NCI-H1694 (cell line): Measurements from ENCODE around the gene COL4A4.
A peak's percentile ranks its signal among the peaks of the same experiment; 100 is the strongest.
"Not testable (repeated sequence)": the region's sequence is repeated elsewhere in the genome, so short reads cannot be mapped to it uniquely, and the experiment has no call there.

Experiments
- DNase-seq: peaks from one replicate; lab custom pipeline; 2025; lab: John Stamatoyannopoulos, UW

Gene COL4A4

DNA sequence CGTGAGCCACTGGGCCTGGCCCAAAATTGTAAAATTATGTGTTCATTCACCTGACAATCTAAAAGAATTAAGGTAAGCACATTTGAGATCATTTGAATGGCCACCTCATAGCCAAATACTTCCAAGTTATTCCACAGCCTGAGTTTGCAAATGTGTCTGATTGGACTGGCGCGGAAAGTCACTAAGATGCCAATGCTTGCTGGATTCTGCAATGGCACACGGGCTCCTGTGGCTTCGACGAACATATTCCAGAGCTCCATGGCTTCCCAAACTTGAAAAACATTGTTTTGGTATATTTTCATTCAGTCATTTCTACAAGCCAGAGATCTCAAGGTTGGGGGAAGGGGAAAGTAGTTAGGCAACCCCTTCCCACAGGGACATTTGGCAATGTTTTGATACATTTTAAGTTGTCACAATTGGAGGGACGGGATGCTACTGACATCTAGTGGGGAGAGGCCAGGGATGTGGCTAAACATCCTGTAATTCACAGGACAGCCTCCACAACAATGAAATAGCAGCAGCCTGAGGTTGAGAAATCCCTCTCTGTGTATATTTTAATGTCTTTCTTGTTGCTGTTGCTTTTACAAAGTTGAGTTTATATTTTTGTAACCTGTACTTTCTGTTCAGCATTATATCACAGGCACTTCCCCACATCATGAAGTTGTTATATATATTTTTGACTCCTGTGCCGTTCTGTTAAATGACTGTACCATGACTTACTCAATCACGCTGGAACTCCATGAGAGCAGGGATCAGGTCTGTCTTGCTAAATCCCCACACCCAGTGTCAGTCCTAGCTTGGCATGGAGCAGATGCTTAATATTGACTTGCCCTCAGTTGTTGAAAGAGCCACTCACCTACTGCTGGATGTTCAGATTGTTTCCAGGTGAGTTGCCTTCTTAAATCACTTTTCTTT lies 56.9 kb downstream of the COL4A4 start:
- DNase-seq, result peak; percentile 76

GRCh38 chr2:227103583-227103982 lies 60.4 kb downstream of the COL4A4 start:
- DNase-seq, result no peak

- no peak for DNase-seq
Measured at GRCh38 chr2:227099340-227099739, 64.7 kb downstream of the COL4A4 start.

- no peak for DNase-seq
Measured at GRCh38 chr2:227098162-227098515, 65.9 kb downstream of the COL4A4 start.

DNA sequence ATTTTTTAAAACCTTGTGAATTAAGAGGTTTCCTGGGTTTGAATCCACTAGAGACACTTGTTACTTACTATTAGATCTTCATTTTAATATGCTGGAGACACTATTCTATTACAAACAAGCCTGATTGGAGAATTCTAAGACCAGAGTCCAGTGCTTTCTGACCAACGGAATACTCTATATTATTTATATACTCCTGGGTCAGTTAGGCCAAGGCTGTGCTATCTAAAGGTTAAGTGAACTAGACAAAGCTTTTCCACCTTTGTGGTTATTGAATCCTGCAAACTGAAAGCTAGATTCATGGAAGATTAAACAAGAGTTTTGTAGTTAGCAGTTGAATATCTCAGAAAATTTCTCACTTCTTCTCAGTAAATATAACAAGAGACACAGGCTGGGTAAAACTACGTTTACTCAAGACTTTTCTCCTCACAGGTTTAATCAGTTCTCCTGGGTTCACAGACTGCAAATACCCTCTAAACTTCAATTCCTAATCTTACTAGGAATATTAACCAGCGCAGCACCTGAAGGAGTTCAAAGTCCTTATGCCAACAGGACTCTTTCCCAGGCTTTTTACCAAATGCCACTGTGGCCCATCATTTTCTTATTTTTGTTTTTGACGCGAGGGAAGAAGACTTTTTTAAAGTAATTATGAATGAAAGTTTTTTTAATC lies 66.4 kb downstream of the COL4A4 start:
- no peak for DNase-seq

DNA sequence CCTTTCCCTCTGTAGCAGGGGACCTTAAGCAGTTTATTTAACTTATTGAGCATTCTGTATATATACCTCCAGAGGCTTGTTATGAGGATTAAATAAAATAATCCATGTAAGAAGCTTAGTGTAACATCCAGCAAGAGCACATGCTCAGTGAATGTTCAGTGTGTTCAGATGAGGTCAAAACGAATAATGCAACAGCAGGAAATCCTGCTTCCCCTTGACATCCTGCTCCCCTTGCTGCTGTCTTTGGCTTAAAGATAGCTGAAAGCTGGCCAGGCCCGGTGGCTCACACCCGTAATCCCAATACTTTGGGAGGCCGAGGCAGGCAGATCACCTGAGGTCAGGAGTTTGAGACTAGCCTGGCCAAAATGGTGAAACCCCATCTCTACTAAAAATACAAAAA lies 68.7 kb downstream of the COL4A4 start:
- DNase-seq, result no peak

DNA sequence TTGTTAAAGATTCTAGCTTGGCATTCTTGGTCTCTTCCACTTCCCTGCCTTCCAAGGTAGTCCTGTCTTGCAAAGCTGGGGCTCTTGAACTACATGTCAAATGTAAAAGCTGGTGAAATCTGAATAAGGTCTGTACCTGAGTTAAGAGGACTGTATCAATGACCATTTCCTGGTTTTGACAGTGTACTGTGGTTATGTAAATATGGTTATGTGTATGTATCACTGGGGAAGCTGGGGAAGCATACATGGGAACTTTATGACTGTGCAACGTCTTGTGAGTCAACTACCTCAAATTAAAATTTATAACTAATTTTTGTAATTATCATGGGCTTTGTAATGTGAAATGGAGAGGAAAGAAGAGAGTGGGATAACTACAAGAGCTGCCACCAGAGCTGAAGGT lies 81.7 kb downstream of the COL4A4 start:
- no peak for DNase-seq

DNA sequence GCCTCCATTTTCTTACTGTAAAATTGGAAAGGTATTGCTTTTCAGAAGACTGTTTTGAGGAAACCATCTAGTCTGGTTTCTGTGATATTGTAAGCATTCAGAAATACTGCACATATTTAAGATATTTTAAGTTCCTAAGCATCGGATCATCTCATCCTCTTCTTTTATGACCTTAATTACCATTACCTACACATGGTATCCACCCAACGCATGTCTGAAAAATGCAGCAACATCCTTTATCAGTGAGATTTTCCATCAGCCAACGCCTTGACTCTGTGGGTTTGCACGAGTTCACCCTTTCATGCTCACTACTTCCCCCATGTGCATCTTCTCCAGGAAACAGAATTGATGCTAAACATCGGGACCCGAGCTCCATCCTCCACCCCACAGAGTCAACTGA lies 84.3 kb downstream of the COL4A4 start:
- DNase-seq, result no peak

GRCh38 chr2:227065065-227065464 lies 98.9 kb downstream of the COL4A4 start:
- not testable (repeated sequence) for DNase-seq

GRCh38 chr2:227058888-227059399 lies 105.1 kb downstream of the COL4A4 start:
- DNase-seq, result no peak

GRCh38 chr2:227057743-227058447 lies 106.1 kb downstream of the COL4A4 start:
- no peak for DNase-seq

- no peak for DNase-seq
Measured at GRCh38 chr2:227057060-227057459, 106.9 kb downstream of the COL4A4 start.

GRCh38 chr2:227054006-227054405 lies 110.0 kb downstream of the COL4A4 start:
- peak; percentile 37 for DNase-seq

- DNase-seq, result peak; percentile 46
Measured at GRCh38 chr2:227052879-227053278, 111.1 kb downstream of the COL4A4 start.

DNA sequence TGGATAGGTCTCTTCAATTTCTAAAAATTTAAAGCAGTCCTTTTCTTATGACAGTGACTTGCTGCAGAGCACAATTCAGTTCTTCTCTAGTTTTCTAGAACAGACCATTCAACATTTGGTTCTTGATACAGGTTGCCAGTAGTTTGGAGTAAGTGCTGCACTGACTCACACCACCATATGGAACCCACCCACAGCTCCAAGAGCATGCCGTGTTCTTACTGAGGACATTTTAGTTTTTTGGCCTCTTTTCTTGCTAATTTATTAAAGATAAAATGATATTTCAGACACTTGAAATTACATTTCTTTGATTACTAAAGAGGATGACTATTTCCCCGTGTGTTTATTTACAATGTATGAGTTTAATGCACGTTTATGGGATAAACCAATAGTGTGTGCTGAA lies 120.0 kb downstream of the COL4A4 start:
- DNase-seq, result no peak

DNA sequence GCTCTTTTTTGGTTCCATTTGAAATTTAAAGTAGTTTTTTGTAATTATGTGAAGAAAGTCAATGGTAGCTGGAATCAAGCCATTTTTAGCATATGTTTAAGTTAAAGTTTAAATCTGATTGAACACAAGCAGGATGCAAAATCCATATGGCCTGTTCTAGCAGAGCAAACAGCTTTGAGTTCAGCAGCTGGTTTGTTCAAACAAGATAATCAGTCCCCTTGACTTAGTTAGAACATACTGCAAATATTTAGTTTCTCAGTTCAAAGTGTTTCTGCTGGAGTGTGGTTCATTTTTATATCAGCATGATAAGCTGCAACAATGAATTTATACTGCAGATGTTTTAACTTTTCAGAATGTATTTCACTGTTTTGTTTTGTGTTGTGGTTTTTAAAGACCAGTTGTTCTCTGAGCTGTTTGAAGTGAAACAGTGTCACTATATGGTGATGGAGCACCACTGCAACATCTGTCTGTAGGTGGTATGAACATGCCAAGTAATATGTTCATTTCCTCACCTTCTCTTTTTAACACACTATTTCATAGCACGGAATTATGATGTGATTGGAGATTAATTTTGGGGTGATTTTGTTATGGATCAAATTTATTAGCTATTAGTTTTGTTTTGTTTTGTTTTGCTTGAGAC lies 125.3 kb downstream of the COL4A4 start:
- peak; percentile 67 for DNase-seq

- no peak for DNase-seq
Measured at GRCh38 chr2:227036527-227036926, 127.5 kb downstream of the COL4A4 start.

- no peak for DNase-seq
Measured at GRCh38 chr2:227035711-227036367, 128.2 kb downstream of the COL4A4 start.

- DNase-seq, result no peak
Measured at GRCh38 chr2:227033471-227034148, 130.4 kb downstream of the COL4A4 start.

GRCh38 chr2:227031379-227031778 lies 132.6 kb downstream of the COL4A4 start:
- no peak for DNase-seq

DNA sequence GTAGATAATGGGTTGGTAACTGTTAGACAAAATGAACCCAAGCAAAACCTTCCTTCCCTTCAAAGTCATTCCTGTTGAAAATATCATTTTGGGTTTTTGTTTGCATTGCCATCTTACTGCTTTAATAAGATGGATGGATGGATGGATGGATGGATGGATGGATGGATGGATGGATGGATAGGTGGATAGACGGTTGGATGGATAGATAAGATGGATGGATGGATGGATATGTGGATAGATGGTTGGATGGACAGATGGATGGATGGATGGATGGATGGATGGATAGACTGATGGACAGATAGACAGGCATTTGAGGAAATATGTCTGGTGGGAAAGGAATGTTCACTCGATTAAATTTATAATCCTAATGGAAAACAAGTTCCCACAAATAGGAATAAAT lies 133.2 kb downstream of the COL4A4 start:
- no peak for DNase-seq
